Measurements from ENCODE around the gene SIL1. TPM values are rescaled to one million over a fixed set of nuclear protein-coding genes. Genes with fewer than 3 reads are reported as not detected.

Gene SIL1
- total and polyA plus RNA-seq, 2 donors (not counting 3 experiments of a cell fraction or from before 2014, with no cell fraction given): 47.6 to 67.2 TPM

- intact Hi-C loops (cut with micrococcal nuclease): no loop called here
- no peaks in the 10 kb centered on the region for H3K9me3 ChIP-seq (replicated peaks; ENCODE audit: control insufficient read depth, insufficient read depth, low read length)
- no peak overlapping the region for H3K27ac ChIP-seq (ENCODE audit: insufficient read depth, low read depth, low read length)
- H3K4me2 ChIP-seq (ENCODE audit: insufficient read depth, low read length): no peak overlapping the region
- TF ChIP-seq MYC (IDR thresholded peaks at IDR 0.05; ENCODE audit: low read depth, low read length): no peak
- no peak for TF ChIP-seq CTCF (IDR thresholded peaks at IDR 0.05; ENCODE audit: extremely low read depth in 1 of 2, insufficient read depth in 1 of 2, low read depth in 1 of 2, low read length in 2 of 2)
- TF ChIP-seq EZH2 (IDR thresholded peaks at IDR 0.05; ENCODE audit: borderline replicate concordance, low read depth, low read length, severe bottlenecking): no peak
- TF ChIP-seq GATA2 (IDR thresholded peaks at IDR 0.05; ENCODE audit: insufficient read depth, insufficient read length, low read depth, low read length): peak; percentile 65
- TF ChIP-seq POLR2AphosphoS5 (IDR thresholded peaks at IDR 0.05; ENCODE audit: insufficient read depth, low read depth, low read length): peak; percentile 61
- no peak for TF ChIP-seq MAX (IDR thresholded peaks at IDR 0.05; ENCODE audit: insufficient read depth, insufficient read length)
- peak; percentile 95 for TF ChIP-seq FOS (IDR thresholded peaks at IDR 0.05; ENCODE audit: borderline replicate concordance, insufficient read depth, low read length)
- no peak for TF ChIP-seq POLR2A (IDR thresholded peaks at IDR 0.05; ENCODE audit: low read depth, low read length)
- peak; percentile 89 for TF ChIP-seq JUN (IDR thresholded peaks at IDR 0.05; ENCODE audit: borderline replicate concordance, insufficient read depth, insufficient read length, low read depth)
- H4K20me1 ChIP-seq (replicated peaks; ENCODE audit: control insufficient read depth, extremely low read depth, insufficient read depth, low read length): no peaks in the 10 kb centered on the region
- H3K79me2 ChIP-seq (ENCODE audit: control insufficient read depth, insufficient read depth, low read length): no peaks in the 10 kb centered on the region
- POLR2A ChIA-PET: no interaction called here
- H3K9me1 ChIP-seq (replicated peaks; ENCODE audit: control insufficient read depth, extremely low read depth, insufficient read depth, low read length): no peaks in the 10 kb centered on the region
- H3K4me1 ChIP-seq (ENCODE audit: control insufficient read depth, extremely low read depth, insufficient read depth, low read length): peaks cover 13% of the 10 kb centered on the region
- no peak overlapping the region for H2AFZ ChIP-seq (ENCODE audit: low read depth, low read length)
- H3K4me3 ChIP-seq (replicated peaks in 1 of 3; ENCODE audit: insufficient read depth in 1 of 3, low read depth in 1 of 3, low read length in 3 of 3): no peak overlapping the region
- H3K36me3 ChIP-seq (ENCODE audit: control insufficient read depth in 2 of 2, extremely low read depth in 1 of 2, insufficient read depth in 2 of 2, low read length in 2 of 2): no peaks in the 10 kb centered on the region
- H3K27me3 ChIP-seq (ENCODE audit: control insufficient read depth in 2 of 2, insufficient read depth in 2 of 2, low read length in 2 of 2): no peaks in the 10 kb centered on the region
- FAIRE-seq (peak; percentile 90), DNase-seq (ENCODE audit: low read depth, low spot score) (peak; percentile 85)
- BruUV-seq (replicated peaks): no TSS peak
- CTCF ChIA-PET: interaction anchor here (0.7 to 2.0 kb wide), 3 partner anchors 10 to 16 kb away, joined by 3 to 4 read pairs (median 4); no protein-coding TSS in a partner anchor
- dilution Hi-C loops (cut with MboI; ENCODE audit: extremely low pct_ligation_motif_present, low sequenced_read_pairs): no loop called here
- no peak overlapping the region for H3K9ac ChIP-seq (replicated peaks; ENCODE audit: extremely low read depth, insufficient read depth, low read length)
Observed at GRCh38 chr5:139014726-139015125, 183.4 kb downstream of the SIL1 start.
